Esophagus squamous epithelium (tissue), 5 donors: Measurements from ENCODE around the gene SAYSD1. TPM values are rescaled to one million over a fixed set of nuclear protein-coding genes. Genes with fewer than 3 reads are reported as not detected.

Experiments used
- DNase-seq: peaks from one replicate; lab custom pipeline; 2025; lab: John Stamatoyannopoulos, UW
- H3K27ac ChIP-seq, 4 donors: fragments of 200-600 bp; sonication (generic); one replicate each; pipeline ENCODE4 v1.5.1; 2016 to 2019; ENCODE audit warnings: mild to moderate bottlenecking in 1 of 4
- H3K27me3 ChIP-seq, 4 donors: fragments of 200-600 bp; sonication (generic); 1 replicate in 3 of 4; 2 replicates in 1 of 4; pipeline versions ENCODE4 v1.5.1 to v1.6.0; 2017 to 2021; ENCODE audit warnings: antibody characterized with exemption in 1 of 4
- H3K36me3 ChIP-seq, 3 donors: fragments of 200-600 bp; sonication (generic); one replicate each; pipeline ENCODE4 v1.5.1; 2016 to 2019
- H3K4me1 ChIP-seq, 3 donors: fragments of 200-600 bp; sonication (generic); one replicate each; pipeline ENCODE4 v1.5.1; 2017 to 2019
- H3K4me3 ChIP-seq, 4 donors: fragments of 200-600 bp; sonication (generic); 1 replicate in 3 of 4; 2 replicates in 1 of 4; pipeline ENCODE4 v1.5.1; 2016 to 2019; ENCODE audit warnings: mild to moderate bottlenecking in 2 of 4, moderate library complexity in 1 of 4
- H3K9me3 ChIP-seq, 3 donors: fragments of 200-600 bp; sonication (generic); one replicate each; pipeline ENCODE4 v1.5.1; 2016 to 2019
- CTCF ChIP-seq, 6 experiments: fragments of 450-650 bp in 4 of 6; fragments of 200-600 bp in 2 of 6; sonication (generic) in 2 of 6; IDR thresholded peaks; one replicate each; pipeline ENCODE4 v1.5.1; 2016 to 2019; ENCODE audit warnings: antibody characterized with exemption in 6 of 6, mild to moderate bottlenecking in 4 of 6, moderate library complexity in 4 of 6
- POLR2A ChIP-seq, 4 donors: fragments of 450-650 bp; IDR thresholded peaks; one replicate each; pipeline ENCODE4 v1.6.1; 2017; ENCODE audit warnings: antibody characterized with exemption in 4 of 4, mild to moderate bottlenecking in 4 of 4, moderate library complexity in 3 of 4
- WGBS, 2 donors: methylation state at CpG; one replicate each; pipeline ENCODE4 v1.1.5; 2018; 5-methylcytosine and 5-hydroxymethylcytosine counted together
- intact Hi-C: fragments of 100-400 bp; cut with DNase I; formaldehyde crosslinking; loops from one replicate; pipeline ENCODE4 v1.15.0; 2022
- total RNA-seq, 4 donors: library from RNA; depleted of rRNA; stranded (reverse); fragments of >200 nt; gene quantifications; one replicate each; pipeline ENCODE4 v1.1.0, GENCODE V29; 2016
- donor health status: DM: yes; HTN: yes; CAD: no.

SAYSD1 gene
- total RNA-seq, 4 donors from 2014 or later, result 11.0 to 12.6 (median 11.6) TPM

GRCh38 chr6:39082310-39082709 lies 32.7 kb downstream of the SAYSD1 start:
- Histone ChIP-seq H3K4me3 (no peak overlapping the region), H3K9me3 (no peaks in the 10 kb centered on the region), H3K27ac (no peak overlapping the region), H3K4me1 (no peaks in the 10 kb centered on the region), H3K36me3 (no peaks in the 10 kb centered on the region), H3K27me3 (peaks cover 0 to 42% (median 0%) of the 10 kb centered on the region in 4 donors)
- 70 to 80% methylated on average over 8 of the region's 8 CpGs for WGBS, 2 donors
- intact Hi-C loops, result no loop called here
- no peak for DNase-seq
- TF ChIP-seq CTCF (IDR thresholded peaks at IDR 0.05) (no peak), POLR2A (IDR thresholded peaks at IDR 0.05) (no peak)

GRCh38 chr6:39080246-39080875 lies 34.6 kb downstream of the SAYSD1 start:
- intact Hi-C loops, result no loop called here
- WGBS, 2 donors, result 41 to 77% methylated on average over 2 to 4 of the region's 5 CpGs
- H3K4me1 ChIP-seq, result no peaks in the 10 kb centered on the region
- H3K27ac ChIP-seq, result no peak overlapping the region
- H3K36me3 ChIP-seq, result no peaks in the 10 kb centered on the region
- TF ChIP-seq POLR2A (IDR thresholded peaks at IDR 0.05), result no peak
- no peak for TF ChIP-seq CTCF (IDR thresholded peaks at IDR 0.05)
- H3K4me3 ChIP-seq, result no peak overlapping the region
- H3K27me3 ChIP-seq, result peaks cover 0 to 28% (median 0%) of the 10 kb centered on the region in 4 donors
- no peaks in the 10 kb centered on the region for H3K9me3 ChIP-seq
- DNase-seq, result no peak

GRCh38 chr6:39079197-39080125 lies 35.5 kb downstream of the SAYSD1 start:
- intact Hi-C loops, result no loop called here
- Histone ChIP-seq H3K27me3 (peaks cover 0 to 21% (median 0%) of the 10 kb centered on the region in 4 donors), H3K36me3 (no peaks in the 10 kb centered on the region), H3K27ac (no peak overlapping the region), H3K4me1 (no peaks in the 10 kb centered on the region), H3K4me3 (no peak overlapping the region), H3K9me3 (no peaks in the 10 kb centered on the region)
- no peak for DNase-seq
- TF ChIP-seq CTCF (IDR thresholded peaks at IDR 0.05), result no peak
- TF ChIP-seq POLR2A (IDR thresholded peaks at IDR 0.05), result no peak
- 73 to 74% methylated on average over 6 of the region's 8 CpGs for WGBS, 2 donors

GRCh38 chr6:39078695-39079094 lies 36.3 kb downstream of the SAYSD1 start:
- Histone ChIP-seq H3K27ac (no peak overlapping the region), H3K4me3 (no peak overlapping the region), H3K4me1 (no peaks in the 10 kb centered on the region), H3K27me3 (peaks cover 0 to 14% (median 0%) of the 10 kb centered on the region in 4 donors), H3K36me3 (no peaks in the 10 kb centered on the region), H3K9me3 (no peaks in the 10 kb centered on the region)
- TF ChIP-seq POLR2A (IDR thresholded peaks at IDR 0.05) (no peak), CTCF (IDR thresholded peaks at IDR 0.05) (no peak)
- 70% methylated on average over 3 of the region's 3 CpGs; no CpG with 5 or more reads in 1 of the 2 donors for WGBS, 2 donors
- no peak for DNase-seq
- intact Hi-C loops, result no loop called here
